ENCODE data around the gene ZBTB7C. TPM values are rescaled to one million over a fixed set of nuclear protein-coding genes. Genes with fewer than 3 reads are reported as not detected.

The ZBTB7C gene
- polyA plus RNA-seq, 1 experiment = not detected

DNA sequence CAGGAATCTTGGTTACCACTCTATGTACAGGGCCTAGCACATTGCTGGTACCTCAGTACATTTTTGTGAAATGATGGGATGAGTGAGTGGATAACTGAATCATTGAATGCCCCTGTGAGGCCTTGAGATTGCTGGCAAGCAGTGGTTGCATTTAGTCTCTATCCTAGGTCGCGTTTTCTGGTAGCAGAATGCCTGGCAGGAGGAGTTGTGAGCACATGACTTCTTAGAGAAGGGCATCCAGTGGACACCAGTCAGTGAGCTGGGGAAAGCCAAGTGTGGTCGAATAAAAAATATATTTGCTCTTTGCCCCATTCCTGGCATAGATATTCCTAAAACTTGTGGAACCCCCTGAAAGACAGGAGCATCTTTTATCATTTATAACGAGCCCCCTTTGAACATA lies 416.9 kb downstream of the ZBTB7C start:
- CTCF ChIA-PET = no interaction called here
- Histone ChIP-seq H3K27me3 (ENCODE audit: control insufficient read depth, insufficient read depth, low read length) (peaks cover 3% of the 10 kb centered on the region), H3K4me3 (ENCODE audit: low read depth, low read length) (no peak overlapping the region), H3K36me3 (ENCODE audit: control insufficient read depth, insufficient read depth, low read length) (no peaks in the 10 kb centered on the region)
- no peak for TF ChIP-seq CTCF (IDR thresholded peaks at IDR 0.05; ENCODE audit: insufficient read depth, low read depth, low read length)
- DNase-seq (ENCODE audit: low read depth) = no peak
- POLR2A ChIA-PET = no interaction called here

DNA sequence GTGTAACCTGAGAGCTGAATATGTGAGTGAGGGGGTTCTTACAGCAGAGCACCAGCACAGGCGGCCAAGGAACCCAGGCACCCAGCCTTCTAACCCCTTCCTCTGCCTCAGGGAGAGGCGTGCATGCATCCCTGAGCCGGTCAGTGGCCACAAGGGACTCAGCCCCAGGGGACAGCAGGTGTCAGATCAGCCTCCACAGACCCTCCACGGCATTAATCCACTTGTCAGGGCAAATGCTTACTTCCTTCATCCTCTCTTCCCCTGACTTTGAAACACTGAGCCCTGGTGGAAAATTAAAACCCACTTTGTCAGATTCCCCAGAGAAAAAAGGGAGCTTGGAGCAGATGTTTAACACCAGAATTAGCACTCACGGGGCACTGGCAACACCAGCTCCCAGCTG lies 418.2 kb downstream of the ZBTB7C start:
- TF ChIP-seq CTCF (IDR thresholded peaks at IDR 0.05; ENCODE audit: insufficient read depth, low read depth, low read length) = no peak
- no peak for DNase-seq (ENCODE audit: low read depth)
- ChIA-PET CTCF (interaction anchor here (0.5 to 1.6 kb wide), 4 partner anchors 10 to 141 kb away, joined by 3 to 4 read pairs (median 4); no protein-coding TSS in a partner anchor), POLR2A (no interaction called here)
- Histone ChIP-seq H3K27me3 (ENCODE audit: control insufficient read depth, insufficient read depth, low read length) (peaks cover 3% of the 10 kb centered on the region), H3K4me3 (ENCODE audit: low read depth, low read length) (no peak overlapping the region), H3K36me3 (ENCODE audit: control insufficient read depth, insufficient read depth, low read length) (no peaks in the 10 kb centered on the region)

- CTCF ChIA-PET = interaction anchor here (0.6 to 2.2 kb wide), 4 partner anchors 10 to 131 kb away, joined by 3 to 6 read pairs (median 4); no protein-coding TSS in a partner anchor
- DNase-seq (ENCODE audit: low read depth) = no peak
- POLR2A ChIA-PET = no interaction called here
- H3K27me3 ChIP-seq (ENCODE audit: control insufficient read depth, insufficient read depth, low read length) = no peaks in the 10 kb centered on the region; the same call in none of the 2 replicates
- no peak overlapping the region for H3K4me3 ChIP-seq (ENCODE audit: low read depth, low read length)
- no peak for TF ChIP-seq CTCF (IDR thresholded peaks at IDR 0.05; ENCODE audit: insufficient read depth, low read depth, low read length)
- H3K36me3 ChIP-seq (ENCODE audit: control insufficient read depth, insufficient read depth, low read length) = no peaks in the 10 kb centered on the region
Measured at GRCh38 chr18:47987388-47987699, 421.8 kb downstream of the ZBTB7C start.

- no peaks in the 10 kb centered on the region; the same call in none of the 2 replicates for H3K27me3 ChIP-seq (ENCODE audit: control insufficient read depth, insufficient read depth, low read length)
- no peak overlapping the region for H3K4me3 ChIP-seq (ENCODE audit: low read depth, low read length)
- ChIA-PET CTCF (interaction anchor here (0.6 to 2.2 kb wide), 4 partner anchors 11 to 130 kb away, joined by 3 to 5 read pairs (median 4); no protein-coding TSS in a partner anchor), POLR2A (no interaction called here)
- no peak for TF ChIP-seq CTCF (IDR thresholded peaks at IDR 0.05; ENCODE audit: insufficient read depth, low read depth, low read length)
- DNase-seq (ENCODE audit: low read depth) = no peak
- no peaks in the 10 kb centered on the region for H3K36me3 ChIP-seq (ENCODE audit: control insufficient read depth, insufficient read depth, low read length)
Measured at GRCh38 chr18:47986620-47987387, 422.4 kb downstream of the ZBTB7C start.

GRCh38 chr18:47985866-47986265 lies 423.3 kb downstream of the ZBTB7C start:
- CTCF ChIA-PET = interaction anchor here (1.3 kb wide), 1 partner anchor 16 kb away, joined by 3 read pairs; no protein-coding TSS in a partner anchor

More at GRCh38 chr18:47985866-47986265, 423.3 kb downstream of the ZBTB7C start:
- TF ChIP-seq CTCF (IDR thresholded peaks at IDR 0.05; ENCODE audit: insufficient read depth, low read depth, low read length) = no peak
- H3K27me3 ChIP-seq (ENCODE audit: control insufficient read depth, insufficient read depth, low read length) = no peaks in the 10 kb centered on the region; the same call in none of the 2 replicates
- no peak for DNase-seq (ENCODE audit: low read depth)
- no peak overlapping the region for H3K4me3 ChIP-seq (ENCODE audit: low read depth, low read length)
- H3K36me3 ChIP-seq (ENCODE audit: control insufficient read depth, insufficient read depth, low read length) = no peaks in the 10 kb centered on the region
- POLR2A ChIA-PET = no interaction called here
